GM10847 (cell line): ENCODE results near the gene KLHL41.

Experiments
- POLR2A ChIP-seq: IDR thresholded peaks from 2 replicates; pipeline ENCODE4 v1.6.1; 2011; ENCODE audit not compliant: insufficient read length; ENCODE audit errors: extremely low read depth

Gene KLHL41

GRCh38 chr2:169509298-169509885, at the start of gene KLHL41:
TSS of gene KLHL41 (plus strand) at chr2:169509702. CDS start at chr2:169509779, 77 bp downstream.
- TF ChIP-seq POLR2A, result no peak

- no peak for TF ChIP-seq POLR2A
Measured at GRCh38 chr2:169461143-169461542, 48.4 kb upstream of the KLHL41 start.

DNA sequence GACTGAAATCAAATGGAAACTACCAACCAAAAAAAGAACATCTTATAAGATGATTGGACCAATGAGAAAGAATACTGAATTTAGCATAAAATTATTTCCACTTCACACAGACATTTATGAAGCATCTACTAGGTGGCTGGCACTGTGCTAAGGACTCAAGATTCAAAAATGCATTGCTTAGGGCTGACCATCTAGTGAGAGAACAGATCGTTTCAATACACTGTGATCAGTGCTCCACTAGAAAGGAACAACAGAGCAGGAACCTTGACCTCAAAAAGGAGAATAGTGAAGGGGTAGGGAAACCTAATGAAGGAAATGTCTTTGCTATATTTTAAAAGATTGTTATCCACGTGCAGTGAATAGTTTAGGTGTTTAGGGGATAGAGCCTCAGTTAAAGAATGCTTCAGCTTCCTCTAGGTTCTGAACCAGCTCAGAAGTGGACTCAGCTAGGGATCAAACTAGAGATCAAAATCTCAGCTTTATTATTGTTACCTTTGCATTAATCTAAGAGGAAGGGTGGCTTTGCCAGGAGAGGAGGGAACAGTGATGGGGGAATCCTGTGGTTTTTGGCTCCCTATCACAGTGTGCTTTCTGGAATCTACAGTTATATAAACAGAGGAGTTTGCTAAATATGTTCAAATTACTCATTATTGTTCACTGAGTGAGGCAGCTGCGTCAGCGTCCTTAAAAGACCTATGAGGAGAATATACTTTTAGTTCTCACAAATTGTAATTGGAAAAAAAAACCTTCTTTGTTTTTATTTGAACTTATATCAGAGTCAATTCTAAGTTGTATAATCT, 46.4 kb upstream of the KLHL41 start:
- TF ChIP-seq POLR2A, result no peak

GRCh38 chr2:169464466-169464865, 45.0 kb upstream of the KLHL41 start:
- TF ChIP-seq POLR2A, result no peak

DNA sequence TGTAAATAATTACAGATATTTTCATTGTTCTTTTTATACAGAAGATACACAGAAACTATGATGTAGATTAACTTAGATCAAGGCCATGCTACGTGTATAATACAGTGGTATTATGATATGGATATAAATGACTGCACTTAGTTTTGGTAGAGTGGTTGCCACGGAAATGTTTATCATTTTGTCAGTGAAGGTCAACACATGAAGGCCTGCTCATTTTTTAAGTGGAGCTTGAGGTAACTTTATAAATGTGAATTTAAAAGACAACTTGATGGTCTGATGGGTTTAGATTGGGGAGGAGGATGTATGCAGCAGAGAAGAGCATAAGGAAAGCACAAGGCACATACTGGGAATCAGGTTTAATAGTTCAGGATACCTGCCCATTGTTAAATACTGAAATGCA, 44.6 kb upstream of the KLHL41 start:
- no peak for TF ChIP-seq POLR2A

- no peak for TF ChIP-seq POLR2A
Measured at GRCh38 chr2:169468841-169469240, 40.7 kb upstream of the KLHL41 start.

GRCh38 chr2:169469952-169470572, 39.4 kb upstream of the KLHL41 start:
- no peak for TF ChIP-seq POLR2A

DNA sequence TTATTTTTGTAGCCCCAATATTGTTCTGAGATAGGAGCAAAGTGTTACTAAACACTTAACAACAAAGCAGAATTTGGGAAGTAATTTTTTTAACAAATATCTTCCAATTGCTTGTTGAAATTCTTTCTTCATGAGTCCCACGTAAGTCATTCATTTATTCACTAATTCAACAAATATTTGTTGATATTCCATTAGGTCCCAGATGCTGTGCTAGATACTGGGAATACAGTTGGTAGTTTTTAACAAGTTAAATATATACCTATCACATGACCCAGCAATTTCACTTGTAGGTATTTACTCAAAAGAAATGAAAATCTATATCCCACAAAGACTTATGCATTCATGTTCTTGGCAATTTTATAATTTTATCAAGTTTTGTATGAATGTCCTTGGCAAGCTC, 37.3 kb upstream of the KLHL41 start:
- no peak for TF ChIP-seq POLR2A

DNA sequence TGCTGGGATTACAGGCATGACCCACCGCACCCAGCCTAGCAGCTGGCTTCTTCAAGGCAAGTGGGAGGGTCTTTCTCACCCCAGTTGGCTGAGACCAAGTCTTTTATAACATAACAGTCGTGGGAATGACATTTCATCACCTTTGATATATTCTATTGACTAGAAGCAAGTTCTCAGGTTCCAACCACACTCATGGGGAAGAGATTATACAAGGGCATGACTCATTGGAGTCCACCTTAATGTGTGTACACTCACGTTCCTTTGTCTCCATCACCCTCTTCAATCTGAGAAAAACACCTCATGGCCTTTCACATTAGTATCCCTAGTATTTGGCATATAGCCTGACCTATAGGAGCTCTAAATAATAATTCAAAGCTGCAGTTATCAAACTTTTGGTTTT, 33.0 kb upstream of the KLHL41 start:
- no peak for TF ChIP-seq POLR2A

DNA sequence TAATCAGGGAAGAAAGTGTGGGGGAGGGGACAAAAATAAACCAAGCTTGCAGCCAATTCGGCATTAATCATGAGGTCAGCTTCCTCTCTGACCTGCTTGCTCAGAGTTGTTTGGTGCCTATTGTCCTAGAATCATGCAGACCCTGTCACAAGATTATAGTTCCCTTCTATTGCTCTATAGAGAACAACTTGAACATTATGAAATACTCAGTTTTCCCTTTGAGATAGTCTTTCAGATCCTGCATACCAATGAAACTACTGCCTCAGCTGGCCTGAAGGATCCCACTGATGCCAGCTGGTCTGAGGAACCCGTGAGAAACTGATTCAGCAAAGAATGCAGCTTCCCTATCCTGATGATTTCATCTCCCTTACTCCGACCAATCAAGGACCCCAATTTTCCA, 31.2 kb upstream of the KLHL41 start:
- TF ChIP-seq POLR2A, result no peak

DNA sequence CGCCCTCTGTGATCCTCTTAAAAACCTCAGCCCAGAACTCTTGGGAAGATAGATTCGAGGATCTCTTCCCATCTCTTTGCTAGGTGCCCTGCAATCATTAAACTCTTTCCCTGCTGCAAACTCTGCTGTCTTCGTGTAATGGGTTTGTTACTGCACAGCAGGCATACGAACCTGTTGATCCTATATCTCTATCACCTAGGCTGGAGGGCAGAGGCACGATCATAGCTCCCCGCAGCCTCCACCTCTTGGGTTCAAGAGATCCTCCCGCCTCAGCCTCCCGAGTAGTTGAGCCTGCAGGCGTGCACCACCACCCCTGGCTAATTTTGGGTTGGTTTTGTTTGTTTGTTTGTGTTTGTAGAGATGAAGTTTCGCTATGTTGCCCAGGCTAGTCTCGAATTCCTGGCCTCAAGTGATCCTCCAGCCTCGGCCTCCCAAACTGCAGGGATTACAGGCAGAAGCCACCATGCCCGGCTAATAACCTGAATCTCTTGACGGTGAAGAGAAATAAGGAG, 30.7 kb upstream of the KLHL41 start:
- no peak for TF ChIP-seq POLR2A

- TF ChIP-seq POLR2A, result no peak
Measured at GRCh38 chr2:169479257-169480078, 30.0 kb upstream of the KLHL41 start, which contains the start of gene BBS5. TSS of gene BBS5 (plus strand) at chr2:169479494. CDS start at chr2:169479554, 60 bp downstream.

DNA sequence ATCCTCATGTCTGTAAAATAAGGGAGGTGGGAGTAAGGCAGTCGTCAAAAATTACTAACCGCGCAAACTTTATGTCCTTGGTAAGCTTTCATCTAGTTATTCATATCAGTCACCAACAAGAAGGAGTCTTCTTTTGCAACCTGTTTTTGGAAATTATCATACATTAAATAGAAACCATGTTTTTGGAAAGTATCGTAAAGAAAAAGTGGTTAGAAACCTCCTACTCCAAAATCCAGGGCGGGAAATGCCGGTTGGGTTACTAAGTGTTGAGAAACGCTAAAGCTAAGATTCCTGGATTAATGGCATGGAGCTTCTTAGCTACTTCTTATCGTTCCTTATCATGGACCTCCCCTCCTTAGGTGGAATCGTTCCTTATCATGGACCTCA, 29.4 kb upstream of the KLHL41 start:
- no peak for TF ChIP-seq POLR2A

DNA sequence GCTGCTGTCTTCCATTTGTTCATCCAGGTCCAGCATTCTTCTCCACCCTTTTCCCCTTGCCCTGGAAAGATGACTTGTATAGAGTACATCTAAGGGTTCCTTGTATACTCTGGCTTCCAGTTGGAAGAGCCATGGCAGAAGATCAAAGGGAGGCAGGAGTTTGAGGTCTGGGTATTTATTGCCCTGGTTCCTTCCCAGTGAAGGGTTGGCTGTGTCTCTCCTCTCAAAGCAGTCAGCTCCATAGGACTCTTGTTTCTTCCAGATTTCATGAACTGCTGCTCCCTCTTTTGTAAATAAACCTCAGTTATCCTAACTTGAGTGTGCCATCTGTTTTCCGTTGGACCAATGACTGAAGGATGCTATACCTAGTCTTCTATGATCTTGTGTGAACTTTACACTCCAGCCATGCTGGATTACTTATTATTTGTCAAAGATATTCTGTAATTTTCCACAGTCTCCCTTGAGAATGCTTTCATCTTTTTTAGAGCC, 23.8 kb upstream of the KLHL41 start:
- no peak for TF ChIP-seq POLR2A

DNA sequence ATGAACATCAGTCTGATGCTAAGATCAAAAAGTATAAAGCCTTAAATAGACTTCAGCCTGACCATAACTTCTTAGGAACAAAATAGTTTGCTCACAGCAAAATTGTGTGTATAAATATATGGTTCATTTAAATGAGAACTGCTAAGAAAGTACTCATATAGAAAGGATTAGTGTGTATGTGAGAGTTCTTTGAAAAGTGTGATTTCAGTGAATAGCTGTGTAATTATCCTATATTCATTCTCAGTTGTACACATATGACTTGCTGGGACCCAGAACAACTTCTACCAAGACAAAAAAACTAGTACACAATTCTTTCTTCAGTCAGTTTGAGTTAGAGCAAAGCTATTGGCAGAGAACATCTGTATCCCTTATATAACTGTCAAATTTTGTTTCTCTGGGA, 23.0 kb upstream of the KLHL41 start:
- no peak for TF ChIP-seq POLR2A
